GM19193 (cell line): ENCODE measurements around the gene CEP78.

Experiments used
- POLR2A ChIP-seq: IDR thresholded peaks from 4 replicates; pipeline ENCODE4 v1.6.1; 2011; ENCODE audit not compliant: insufficient read depth, insufficient read length; ENCODE audit errors: extremely low read depth

CEP78 gene

DNA sequence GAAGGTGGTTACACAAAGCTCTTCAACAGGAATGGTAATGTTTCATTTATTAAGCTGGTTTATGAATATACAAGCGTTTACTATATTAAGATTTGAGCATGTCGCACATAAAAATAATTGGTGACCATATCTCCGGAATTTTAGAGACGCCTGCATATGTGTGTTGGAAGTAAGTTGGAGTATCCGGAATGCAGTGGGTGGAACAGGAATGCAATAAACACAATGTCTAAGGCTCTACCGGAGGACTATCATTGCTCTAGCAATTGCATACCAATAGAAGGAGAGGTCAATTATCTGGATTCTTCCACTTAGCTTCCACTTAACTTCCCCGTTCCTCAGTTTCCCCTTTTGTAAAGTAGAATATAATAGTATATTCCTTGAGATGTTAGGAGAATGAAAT lies 1.1 kb upstream of the CEP78 start:
- no peak for TF ChIP-seq POLR2A

DNA sequence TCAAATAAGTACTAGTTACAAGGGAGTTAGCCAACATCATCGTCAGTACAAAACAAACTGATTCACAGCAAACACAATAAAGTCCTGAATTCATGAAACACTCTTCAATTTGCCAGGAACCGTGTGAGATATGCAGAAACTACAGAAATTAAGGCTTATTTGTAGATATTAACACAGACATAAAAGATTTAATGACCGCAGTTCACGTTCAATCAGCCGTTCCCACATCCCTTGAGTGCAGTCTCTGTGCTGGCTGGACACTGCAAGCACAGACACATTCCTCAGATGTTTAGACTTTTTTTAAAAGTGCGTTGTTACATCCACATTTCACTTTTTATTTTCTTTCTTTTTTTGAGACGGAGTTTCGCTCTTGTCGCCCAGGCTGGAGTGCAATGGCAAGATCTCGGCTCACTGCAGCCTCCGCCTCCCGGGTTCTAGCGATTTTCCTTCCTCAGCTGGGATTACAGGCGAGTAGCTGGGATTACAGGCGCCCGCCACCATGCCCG lies 566 bp upstream of the CEP78 start:
- no peak for TF ChIP-seq POLR2A

DNA sequence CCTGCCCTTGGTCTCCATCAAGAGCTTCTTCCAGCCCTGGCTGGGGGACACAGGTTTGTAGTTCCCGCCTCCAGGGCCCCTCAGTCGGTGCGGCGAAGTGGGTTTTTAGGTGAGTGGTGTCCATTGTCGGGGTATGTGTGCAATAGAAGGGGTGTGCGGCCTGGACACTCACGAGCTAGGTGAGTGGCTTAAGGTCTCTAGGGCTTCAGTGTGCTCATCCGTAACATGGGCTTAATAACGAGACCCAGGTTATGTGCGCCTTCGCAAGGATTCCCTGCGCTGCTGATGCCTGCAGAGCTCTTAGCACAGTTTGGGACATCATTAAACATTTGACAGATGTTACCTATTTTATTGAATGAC lies 656 bp downstream of the CEP78 start:
- no peak for TF ChIP-seq POLR2A

DNA sequence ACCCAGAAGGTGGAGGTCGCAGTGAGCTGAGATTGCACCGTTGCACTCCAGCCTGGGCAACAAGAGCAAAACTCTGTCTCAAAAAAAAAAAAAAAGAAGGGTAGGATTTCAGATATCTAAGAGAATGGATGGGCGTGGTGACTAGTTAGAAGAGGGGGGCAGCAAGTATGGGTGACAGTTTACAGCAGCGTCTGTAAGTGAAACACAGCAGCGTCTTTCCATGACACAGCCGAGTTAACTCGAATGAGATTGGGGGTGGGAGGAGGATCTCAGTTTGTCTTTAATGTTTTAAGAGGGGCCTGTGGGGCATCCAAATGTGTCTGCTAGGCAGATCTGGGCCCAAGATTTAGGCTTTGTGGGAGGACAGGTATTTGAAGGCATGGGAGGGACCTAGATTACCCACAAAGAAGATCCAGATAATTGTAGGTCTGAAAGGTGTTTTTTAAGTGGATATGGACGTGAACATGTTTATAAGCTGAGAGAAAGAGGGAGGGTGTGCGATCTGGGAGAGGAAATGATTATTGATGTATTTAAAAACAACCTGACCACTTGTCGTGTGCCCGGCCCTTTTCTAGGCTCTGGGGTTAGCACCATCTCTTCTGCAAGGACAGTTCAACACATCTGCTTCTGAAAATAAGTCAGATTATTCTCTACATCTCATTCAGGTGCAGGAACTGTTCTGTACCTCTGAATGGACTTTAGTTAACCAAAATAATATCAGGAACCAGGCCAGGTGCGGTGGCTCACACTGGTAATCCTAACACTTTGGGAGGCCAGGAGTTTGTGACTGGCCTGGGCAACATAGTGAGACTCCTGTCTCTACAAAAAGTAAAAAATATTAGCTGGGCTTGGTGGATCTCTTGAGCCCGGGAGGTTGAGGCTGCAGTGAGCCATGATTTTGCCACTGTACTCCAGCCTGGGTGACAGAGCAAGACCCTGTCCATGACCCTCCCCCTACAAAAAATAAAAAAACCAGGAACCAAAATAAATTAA lies 2.5 kb downstream of the CEP78 start:
- no peak for TF ChIP-seq POLR2A

DNA sequence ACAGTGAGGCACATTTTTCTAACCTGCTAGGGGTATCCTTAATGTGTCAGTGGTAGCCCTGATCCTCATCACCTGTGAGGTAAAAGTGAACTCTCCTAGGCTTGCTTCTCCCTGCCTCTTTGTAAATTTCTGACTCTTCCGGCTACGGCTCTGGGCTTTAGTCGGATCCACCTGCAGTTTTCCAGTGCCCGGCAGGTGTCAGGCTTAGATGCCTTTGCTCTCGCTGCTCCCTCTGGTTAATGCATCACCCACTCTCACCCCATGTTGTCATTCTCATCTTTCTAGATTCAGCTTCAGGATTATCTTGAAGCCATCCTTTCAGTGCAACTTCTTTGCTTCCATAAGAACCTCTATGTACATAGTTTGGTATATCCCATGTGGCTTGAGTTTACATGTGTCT lies 3.6 kb downstream of the CEP78 start:
- TF ChIP-seq POLR2A, result no peak

DNA sequence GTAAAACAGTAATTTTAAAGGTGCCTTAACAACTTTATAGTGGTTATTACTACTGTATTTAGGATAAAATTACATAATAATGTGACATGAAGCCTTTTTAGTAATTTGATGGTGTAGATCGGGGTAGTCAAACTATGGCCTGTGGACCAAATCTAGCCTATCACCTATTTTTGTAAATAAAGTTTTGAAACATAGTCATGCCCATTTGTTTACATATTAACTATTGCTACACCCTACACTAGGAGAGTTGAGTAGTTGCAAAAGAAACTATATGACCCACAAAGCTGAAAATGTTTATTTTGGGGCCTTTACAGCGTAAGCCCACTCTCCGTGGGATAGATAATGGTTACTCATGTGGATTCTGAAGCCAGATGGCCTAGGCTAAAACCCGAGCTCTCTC lies 6.2 kb downstream of the CEP78 start:
- no peak for TF ChIP-seq POLR2A

DNA sequence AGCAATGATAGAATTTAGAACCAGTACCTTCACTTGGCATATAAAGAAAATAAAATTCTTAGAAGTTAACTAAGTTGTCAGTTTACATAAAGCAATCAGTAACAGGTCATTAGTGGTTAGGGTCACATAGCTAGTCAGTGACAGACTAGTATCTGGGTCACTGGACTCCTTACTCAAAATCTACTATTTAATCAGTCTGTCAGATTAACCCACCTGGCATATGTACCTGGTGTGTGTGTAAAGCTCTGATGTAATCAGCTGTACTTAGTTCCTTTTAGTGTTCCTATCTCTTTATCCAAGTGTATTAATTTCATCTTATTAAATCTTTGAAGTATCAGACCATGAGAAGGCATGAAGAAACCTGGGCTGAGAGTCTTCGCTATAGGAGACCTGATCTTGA lies 7.3 kb downstream of the CEP78 start:
- no peak for TF ChIP-seq POLR2A

DNA sequence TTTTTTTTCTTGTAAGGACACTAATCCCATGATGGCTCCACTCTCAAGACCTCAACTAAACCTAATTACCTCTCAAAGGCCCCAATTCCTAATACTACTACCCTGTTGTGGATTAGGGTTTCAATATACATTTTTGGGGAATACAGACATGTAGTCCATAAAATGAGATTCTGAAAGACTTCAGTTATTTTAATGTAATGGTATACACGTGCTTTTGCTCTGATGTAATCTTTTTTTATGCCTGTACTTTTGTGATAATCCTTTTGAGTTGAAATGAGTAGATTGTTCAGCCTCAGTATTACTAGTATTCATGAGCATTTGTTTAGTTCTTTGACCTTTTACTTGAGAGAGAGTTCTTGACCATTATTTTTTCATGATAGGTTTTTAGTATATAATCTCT lies 9.5 kb downstream of the CEP78 start:
- no peak for TF ChIP-seq POLR2A

DNA sequence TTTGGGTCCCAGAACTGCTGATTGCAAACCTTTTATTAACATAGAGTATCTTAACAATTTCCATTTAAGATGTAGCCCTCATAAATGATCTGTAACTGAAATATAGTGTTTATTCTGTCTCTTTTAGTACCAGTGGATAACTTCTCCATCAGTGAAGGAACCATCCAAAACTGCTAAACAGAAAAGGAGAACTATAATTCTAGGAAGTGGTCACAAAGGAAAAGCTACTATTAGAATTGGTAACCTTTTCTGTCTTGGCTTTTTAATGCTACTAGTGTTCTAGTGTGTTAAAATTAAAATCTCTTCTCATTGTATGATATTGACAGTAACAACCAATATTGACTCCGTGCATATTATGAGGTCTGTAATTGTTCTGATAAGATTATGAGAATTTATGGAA lies 12.8 kb downstream of the CEP78 start:
- no peak for TF ChIP-seq POLR2A

DNA sequence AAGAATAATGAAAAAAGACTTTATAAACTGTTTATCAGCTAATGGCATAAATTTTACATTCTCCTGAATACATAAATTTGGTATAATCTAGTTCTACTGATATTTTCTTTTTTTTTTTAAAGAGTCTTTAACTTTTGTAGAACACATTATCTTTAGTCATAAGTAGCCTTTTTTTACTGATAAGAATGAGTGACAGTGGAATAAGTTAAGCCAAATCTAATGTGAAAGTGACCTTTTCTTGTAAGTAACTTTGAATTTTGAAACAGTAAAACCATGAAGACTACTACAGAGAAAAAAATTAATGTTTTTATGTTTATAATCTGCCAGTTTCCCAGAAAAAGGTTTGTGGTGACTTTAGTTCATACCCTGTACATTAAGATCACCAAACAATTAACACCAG lies 13.7 kb downstream of the CEP78 start:
- no peak for TF ChIP-seq POLR2A

DNA sequence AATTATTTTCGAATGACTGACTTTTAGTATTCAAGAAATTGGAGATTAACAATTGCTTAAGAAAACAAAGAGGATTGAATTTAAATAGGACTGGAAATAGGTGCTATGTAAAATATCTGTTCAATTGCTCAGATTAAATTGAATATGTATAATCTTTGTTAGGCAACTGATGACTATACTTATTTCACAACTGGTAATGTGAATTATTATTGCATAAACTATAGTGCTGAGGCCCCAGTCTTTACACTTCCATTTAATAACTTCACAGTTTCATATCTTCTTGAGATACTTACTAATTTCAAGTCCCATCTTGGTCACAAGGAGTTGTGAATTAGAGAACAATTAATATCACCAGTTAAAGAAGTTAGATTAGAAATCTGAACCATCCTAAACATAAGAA lies 16.7 kb downstream of the CEP78 start:
- no peak for TF ChIP-seq POLR2A

DNA sequence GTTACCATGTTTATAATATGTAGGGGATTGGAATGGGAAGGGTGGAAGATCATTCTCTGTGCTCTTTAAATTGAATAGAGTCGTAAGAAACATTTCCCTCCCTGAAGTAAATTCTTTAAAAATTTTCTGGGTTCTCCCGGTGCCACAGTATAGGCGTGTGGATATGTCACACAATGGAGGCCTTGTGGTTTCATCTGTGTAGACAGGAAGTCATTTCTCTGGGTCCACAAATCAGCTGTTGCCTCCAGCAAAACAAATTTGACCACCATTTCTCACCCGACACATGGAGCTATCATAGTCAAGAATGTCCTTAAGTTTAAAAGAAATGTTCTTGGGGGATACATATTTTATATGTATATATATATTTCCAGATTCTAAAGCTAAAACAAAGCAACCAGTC lies 17.4 kb downstream of the CEP78 start:
- no peak for TF ChIP-seq POLR2A

DNA sequence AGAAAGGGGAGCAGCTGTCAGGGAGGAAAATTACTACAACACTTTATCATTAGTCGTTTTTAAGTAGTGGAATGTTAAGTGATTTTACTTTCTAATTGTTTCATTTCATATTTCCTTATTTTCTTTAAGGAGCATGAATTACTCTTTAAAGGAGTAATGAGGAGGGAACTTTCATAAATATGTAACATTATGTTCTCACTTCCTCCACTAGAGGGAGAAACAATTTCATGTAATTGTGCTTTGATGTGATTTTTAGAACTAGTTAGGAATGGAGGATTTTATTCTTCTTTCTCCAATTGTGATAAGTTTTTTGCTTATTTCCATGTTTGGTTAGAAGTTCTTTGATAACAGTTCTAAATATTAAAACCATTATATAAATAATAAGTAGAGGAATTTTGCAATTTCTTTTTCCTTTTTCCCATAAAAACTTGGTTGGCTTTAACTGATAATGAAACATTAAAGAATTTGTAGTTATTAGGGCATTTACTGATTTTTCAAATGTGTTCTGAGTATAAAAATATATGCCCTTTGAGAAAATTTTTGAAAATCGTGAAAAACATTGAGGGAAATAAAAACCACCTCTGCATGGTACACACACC lies 25.6 kb downstream of the CEP78 start:
- no peak for TF ChIP-seq POLR2A

DNA sequence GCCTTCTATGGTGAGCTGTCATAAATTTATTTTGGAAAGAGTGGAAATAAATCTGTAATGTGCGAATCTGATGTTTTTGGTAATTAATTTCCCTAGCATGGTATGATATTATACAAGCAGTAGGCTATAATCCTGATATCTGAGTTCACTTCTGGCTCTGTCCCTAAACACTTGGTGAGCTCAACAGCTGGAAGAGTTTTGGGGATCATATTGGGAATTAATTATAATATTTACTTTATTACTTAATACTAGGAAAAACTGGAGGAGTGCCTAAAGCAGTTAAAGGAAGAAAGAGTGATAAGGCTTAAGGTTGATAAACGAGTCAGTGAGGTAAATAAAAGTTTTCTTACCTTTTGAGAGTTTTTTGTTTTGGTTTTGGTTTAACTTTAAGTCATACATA lies 26.8 kb downstream of the CEP78 start:
- no peak for TF ChIP-seq POLR2A

DNA sequence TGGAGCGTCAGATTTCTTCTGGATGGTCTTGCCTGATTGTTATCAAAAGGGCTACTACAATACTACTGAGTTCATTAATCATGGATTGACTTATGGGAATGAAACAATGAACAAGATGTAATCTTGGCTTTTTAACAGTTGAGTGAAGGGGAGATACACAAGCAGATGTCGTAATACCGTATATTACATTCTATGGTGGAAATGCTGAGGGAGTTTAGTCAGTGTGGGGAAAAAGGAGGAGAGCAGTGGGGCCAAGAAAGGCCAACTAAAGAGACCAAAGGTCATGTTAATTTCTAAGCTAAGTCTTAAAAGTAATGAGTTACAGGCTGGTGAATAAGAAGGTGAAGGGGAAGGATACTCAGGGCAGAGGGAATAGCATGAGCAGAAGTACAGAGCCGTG lies 32.0 kb downstream of the CEP78 start:
- TF ChIP-seq POLR2A, result no peak

DNA sequence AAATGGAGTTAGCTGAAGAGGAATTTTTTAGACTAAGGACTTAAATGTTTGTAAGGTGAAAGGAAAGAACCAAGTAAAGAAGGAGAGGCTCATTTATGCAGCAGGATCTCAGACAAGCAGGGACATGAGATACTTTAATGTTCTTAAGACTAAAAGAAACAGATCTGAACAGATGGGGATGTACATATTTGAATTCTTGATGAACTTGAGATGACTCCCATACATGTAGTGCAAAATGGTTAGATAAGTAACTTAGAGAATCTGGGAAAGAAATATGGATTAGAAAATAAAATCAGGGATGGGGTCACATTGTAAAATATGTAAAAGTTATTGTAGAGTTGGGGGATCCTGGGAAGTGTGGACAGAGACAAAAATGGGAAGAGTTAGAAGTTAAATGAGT lies 33.9 kb downstream of the CEP78 start:
- no peak for TF ChIP-seq POLR2A
